ENCODE results near the gene HNF4A.

- TF ChIP-seq CTCF (IDR thresholded peaks at IDR 0.05) (no peak), POLR2A (IDR thresholded peaks at IDR 0.05) (no peak)
Observed at GRCh38 chr20:44364780-44365179, 9.3 kb downstream of the HNF4A start.

All from thyroid gland (tissue), 4 donors.